Cardiac atrium fibroblast (primary cell): ENCODE results near the gene ATP6V0A4. TPM values are rescaled to one million over a fixed set of nuclear protein-coding genes. Genes with fewer than 3 reads are reported as not detected.

ENCODE experiments used
- total RNA-seq: library from RNA; depleted of rRNA; stranded (reverse); fragments of >200 nt; gene quantifications from 2 replicates; pipeline ENCODE4 v1.2.3, GENCODE V29; 2015

ATP6V0A4 gene
- not detected in 2 replicates for total RNA-seq

DNA sequence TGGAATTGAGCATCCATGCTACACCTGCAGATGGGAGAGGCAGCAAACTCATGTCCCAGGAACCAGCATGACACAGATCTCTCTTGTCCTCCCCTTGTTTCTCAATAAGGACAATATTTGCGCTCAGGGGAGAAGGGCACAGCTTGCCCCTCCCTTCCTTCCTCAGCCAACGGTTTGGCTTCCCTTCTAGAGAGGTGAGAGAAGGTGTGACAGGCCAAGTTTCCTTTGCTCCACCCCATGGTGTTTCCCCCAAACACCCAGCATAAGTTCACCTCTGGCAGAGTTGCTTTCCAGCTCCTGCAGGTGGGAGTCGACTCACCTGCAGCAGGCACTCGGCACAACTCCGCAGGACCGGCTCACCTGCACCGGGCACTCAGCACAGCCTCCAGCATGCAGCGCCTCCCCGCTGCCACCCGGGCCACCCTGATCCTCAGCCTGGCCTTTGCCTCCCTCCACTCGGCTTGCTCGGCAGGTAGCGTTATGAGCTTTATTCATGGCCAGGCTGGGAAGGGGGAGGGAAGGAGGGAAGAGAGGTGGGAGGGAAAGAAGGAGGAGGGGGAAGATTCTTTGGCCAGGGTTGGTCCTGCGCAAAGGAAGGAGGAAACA is at the start of gene ATP6V0A4, which contains the start of gene TMEM213:
Gene ATP6V0A4, minus strand, starts transcription at position 482 of the 606 bp plus-strand sequence. CDS start 26,949 bp downstream, outside the sequence.
Gene TMEM213, plus strand, starts transcription at position 280 of the 606 bp plus-strand sequence. Its CDS starts 111 bp downstream, at position 391.

GRCh38 chr7:138700857-138701536 is 97.0 kb downstream of the ATP6V0A4 start, which contains the start of gene SVOPL:
SVOPL (minus strand) TSS chr7:138701362; CDS start chr7:138679045, 22,317 bp downstream.

Other genes with a start within 250 kb of the ATP6V0A4 start
- gene SVOPL, start 96.8 kb downstream of the ATP6V0A4 start, total RNA-seq = not detected in 2 replicates
- gene TMEM213, start 202 bp downstream of the ATP6V0A4 start, total RNA-seq = not detected in 2 replicates
- gene KIAA1549, start 183.2 kb upstream of the ATP6V0A4 start, total RNA-seq = 0.54 and 1.3 TPM in 2 replicates
- 16.2 and 18.1 TPM in 2 replicates for gene ZC3HAV1L, start 237.8 kb upstream of the ATP6V0A4 start, total RNA-seq